HG03196 (cell line): ENCODE data around the gene NUBP2.

Experiments
- ATAC-seq: cut with Tn5 transposase; IDR thresholded peaks from one replicate; pipeline ENCODE4 v1.9.1; 2021; ENCODE audit not compliant: unreplicated experiment

The NUBP2 gene

DNA sequence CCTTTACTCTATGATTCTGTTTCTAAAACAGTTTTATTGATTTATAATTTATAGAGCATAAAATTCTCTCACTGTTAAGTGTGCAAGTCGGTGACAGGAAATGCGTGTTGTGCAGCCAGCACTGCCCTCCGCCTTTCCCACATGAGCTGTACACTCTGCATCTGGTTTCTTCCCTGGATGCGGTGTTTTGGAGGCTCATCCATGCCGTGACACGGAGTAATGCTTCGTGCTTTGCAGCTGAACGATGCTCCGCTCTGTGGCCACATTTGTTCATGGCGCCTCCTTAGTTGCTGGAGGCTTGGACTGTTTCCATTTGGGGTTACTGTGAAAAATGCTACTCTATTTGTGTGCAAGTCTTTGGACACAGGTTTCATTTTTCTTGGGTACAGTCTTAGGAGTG lies 17.9 kb downstream of the NUBP2 start:
- no peak for ATAC-seq

DNA sequence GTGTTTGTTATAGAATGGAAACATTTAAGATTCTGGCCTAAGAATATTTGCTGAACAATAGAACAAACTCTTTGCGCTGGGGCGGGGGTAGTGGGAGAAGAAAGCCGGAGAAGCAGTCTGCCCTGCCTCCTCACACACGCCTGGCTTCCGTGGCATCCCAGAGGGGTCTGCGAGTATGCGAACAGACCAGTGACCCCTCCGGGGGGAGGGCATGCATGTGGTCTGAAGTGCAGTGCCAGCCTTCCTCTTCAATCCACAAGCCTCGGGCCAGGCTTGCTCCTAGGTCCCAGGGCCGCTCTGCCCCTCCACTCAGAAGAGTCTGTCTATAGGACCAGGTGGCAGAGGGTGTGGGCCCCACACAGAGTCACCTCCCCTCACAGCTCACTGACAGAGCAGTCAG lies 24.9 kb downstream of the NUBP2 start:
- ATAC-seq: no peak

DNA sequence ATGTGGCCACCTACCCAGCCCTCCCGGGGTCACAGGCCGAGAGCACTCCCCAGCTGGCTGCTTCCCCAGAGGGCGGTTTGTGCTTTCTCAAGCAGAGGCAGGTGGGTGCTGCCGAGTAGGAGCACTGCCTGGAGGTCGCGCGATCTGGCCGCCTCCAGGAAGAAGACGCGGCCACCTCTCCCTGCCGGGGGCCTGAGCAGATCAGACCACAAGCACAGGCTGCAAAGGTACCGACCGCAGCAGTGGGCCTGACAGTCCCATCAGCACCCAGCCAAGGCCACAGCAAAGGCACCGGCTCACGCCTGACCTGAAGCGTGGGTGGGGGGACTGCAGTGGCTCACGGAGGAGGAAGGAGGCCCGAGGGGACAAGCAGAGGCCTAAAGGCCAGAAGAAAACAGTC lies 25.9 kb downstream of the NUBP2 start:
- no peak for ATAC-seq

DNA sequence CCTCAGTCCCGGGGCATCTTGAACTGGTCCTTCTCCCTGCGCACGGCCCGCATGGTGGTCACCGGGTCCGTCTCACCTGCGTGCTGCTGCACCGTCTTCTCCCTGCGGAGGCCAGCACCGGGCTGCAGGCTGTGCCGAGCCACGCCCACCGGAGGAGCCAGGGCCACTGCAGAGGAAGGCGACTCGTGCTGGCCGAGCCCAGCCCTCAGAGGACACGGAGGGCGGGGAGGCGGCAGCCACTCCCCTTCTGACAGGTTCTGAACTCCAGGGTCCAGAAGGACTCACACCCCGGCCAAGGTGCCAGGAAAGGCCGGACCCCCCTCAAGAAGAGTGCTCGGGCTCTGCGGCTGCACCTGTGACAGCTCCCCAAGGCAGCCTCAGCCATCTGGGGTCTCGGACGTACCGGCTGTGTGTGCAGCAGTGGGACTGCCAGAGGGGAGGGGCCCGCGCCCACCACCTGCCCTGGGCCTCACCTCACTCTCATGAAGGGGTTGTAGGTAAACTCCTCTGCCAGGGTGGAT lies 26.6 kb downstream of the NUBP2 start:
- ATAC-seq: no peak

DNA sequence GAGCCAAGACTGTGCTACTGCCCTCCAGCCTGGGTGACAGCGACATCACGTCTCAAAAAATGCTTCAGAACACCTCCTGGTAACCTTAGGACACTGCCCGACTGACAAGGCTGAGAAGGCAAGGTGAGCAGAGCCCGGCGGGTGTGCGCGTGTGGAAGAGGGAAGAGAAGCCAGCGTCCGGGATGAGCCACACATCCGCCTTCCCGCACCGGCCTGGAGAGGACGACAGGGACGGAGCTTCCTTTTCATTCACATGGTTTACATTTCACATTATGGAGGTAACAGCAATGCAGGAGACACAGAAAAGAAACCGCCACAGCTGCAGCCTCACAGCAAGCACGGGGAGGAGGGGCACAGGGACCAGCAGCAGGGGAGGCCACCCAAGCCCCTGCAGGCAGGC lies 27.3 kb downstream of the NUBP2 start:
- ATAC-seq: no peak

DNA sequence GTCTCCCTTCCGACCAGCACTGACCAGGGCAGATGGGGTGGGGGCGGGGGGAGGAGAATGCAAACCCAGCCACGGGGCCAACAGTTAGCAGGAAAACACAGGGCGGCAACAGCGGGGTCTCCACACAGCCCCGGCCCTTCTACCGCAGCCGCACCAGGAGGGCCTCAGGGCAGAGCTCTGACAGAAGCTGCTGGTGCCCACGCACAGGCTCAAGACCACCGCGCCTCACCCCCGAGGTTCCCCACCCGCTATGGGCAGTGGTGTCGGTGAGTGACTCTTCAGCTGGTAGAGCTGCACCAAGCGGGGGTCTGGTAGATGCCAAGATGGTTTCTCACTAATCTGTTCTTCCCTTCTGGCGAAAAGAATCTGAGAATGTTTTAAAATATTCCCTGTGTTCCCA lies 27.8 kb downstream of the NUBP2 start:
- ATAC-seq: no peak

DNA sequence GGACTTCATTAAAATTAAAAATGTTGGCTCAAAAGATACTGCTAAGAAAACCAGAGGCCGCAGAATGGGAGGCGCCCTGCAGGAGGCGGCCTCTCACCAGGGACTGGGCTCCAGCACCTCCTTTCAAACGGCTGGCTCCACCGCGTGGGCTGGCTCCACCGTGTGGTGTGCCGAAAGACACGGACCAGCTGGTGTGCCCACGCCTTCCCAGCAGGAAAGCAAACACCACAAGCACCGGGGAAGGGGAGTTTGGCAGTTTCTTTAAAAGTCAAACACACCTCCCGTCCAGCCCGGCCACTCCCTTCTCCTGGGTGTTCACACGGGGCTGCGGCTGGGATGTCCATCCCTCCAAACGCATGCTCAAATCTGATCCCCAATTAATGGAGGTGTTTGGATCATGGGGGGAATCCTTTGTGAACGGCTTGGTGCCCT lies 30.0 kb downstream of the NUBP2 start:
- no peak for ATAC-seq

DNA sequence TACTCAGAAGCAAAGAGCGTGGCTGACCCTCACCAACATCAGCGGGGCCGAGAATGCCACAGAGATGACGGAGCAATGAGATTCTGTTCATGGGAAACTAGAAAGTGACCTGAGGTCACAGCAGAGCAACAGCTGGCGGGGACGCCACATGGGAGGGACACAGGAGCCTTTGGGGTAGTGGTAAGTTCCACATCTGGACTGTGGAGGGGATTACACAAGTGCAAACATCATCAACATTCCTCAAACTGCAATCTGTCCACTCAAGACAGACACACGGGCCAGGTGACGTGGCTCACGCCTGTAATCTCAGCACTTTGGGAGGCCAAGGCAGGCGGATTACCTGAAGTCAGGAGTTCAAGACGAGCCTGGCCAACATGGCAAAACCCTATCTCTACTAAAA lies 32.7 kb downstream of the NUBP2 start:
- no peak for ATAC-seq

DNA sequence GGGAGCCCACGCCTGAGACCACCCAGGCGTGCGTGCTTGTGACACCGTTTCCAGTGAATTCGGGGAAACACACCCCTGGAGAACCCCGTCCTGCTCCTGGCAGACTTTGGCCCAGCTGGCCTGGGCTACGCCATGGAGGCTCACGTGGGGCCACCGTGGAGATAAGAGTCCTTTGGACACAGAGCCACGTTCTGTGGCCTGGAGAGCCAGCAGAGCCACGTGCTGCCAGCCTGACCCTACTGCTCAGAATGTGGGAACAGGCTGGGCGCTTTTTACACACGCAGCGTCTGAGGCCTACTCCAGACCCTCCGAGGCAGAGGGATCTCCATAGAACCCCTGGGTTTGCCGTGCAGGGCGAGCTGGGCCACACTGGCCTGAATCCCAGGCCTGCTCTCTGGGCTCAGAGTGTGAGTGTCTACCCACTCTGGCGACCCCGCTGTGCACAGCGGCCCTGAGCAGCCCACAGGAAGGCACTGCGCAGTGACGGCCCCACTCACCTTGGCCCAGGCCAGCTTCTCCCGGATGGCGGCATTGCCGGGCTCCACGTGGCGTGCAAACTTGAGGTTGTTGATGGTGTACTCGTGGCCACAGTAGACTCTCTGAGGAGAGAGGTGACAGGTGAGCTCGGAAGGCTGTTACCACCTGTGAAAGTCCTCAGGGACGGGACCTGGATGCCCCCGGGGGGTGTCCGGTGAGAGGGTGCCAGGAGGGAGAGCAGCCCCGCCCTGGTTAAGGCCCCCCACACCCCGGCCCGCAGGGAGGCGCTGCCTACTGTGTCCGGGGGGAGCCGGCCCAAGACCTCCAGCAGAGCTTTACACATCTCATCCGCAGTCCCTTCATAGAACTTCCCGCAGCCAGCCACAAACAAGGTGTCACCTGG lies 33.9 kb downstream of the NUBP2 start:
- ATAC-seq: no peak

DNA sequence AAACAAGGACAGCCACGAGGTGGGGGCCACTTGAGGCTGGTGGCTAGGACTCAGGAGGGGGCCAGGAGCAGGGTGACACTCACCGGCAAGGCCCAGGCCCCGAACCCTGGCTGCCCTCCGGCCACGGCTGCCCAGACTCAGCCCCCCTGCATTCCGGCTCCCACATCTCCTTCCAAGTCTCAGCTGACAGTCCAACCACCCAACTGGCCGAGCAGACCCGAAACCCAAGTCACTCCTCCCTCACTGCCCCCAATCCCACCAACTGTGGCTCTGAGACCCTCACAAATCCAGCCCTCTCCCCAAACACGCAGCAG lies 34.5 kb downstream of the NUBP2 start:
- no peak for ATAC-seq

DNA sequence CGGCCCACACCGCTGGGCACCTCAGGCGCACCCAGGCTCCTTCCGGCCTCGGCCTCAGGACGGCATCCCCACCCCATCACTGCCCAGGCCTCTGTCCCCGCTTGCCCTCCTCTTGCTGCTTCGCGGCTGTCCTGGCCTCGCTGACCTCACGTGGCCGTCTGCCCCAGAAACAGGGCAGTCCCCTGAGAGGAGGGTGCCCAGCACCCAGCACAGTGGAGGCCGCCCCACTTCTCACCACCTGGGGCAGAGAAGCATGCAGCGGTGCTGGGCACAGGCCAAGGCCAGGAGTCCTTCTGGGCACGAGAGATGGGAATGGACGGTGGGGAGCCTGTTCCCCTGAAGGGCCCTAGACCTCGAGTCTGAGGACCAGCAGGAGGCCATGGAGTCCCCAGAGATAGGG lies 35.0 kb downstream of the NUBP2 start:
- no peak for ATAC-seq

DNA sequence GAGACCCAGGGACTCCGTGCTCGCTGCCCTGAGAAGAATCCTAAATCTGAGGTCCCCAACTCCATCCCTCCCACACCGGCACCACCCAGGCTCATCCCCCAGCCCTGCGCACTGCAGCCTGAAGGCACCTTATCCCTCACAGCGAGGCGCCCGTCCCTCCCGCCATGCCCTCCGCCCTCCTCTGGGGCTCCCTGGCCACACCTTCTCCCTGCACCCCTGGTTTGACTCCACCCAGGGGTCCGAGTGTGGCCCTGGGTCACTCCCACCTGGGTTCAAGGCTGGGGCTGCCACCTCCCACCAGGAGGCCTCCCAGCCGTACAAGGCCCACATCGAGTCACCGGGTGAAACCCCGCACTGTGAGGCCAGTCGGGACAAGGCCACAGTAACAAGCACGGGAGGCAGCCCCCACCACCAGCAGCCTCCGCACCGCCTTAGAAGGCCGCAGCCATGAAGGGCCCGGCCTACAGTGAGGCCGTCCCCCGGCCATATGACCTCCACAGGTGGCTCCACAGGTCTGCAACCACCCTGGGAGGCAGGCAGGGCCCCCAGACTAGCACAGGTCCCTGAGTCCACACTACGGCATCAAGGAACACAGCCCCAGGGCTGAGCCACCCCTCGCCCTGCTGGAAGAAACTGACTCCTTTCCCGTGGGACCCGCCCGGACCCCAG lies 35.6 kb downstream of the NUBP2 start:
- ATAC-seq: no peak

DNA sequence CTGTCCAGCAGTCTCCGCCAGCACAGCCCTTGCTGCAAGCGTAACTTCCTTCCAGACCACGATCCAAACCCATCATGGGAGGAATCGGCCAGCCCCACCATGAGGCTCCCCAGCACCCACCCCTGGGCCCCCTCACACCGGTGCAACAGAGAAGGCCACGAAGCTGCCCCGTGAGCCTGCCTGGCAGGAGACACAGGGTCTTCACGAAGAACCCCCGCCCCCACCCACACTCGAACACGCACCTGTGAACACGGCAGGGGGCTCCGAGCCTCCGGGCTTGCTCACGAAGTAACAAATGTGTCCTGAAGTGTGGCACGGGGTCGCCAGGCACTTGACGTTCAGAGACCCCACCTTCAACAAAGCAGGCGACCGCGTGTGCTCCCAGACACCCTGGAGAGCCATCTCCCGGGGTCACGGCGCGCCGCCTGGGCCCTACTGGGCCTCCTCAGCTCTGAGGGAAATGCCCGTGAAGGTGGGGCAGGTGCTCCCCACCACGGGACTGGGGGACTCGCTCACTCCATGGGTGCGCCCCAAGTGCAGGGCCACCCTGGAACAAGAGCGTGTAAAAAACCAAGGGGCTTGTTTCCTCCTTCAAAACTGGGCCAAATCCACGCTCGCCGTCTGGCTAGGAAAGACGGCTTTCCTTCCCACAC lies 36.2 kb downstream of the NUBP2 start:
- ATAC-seq: no peak

DNA sequence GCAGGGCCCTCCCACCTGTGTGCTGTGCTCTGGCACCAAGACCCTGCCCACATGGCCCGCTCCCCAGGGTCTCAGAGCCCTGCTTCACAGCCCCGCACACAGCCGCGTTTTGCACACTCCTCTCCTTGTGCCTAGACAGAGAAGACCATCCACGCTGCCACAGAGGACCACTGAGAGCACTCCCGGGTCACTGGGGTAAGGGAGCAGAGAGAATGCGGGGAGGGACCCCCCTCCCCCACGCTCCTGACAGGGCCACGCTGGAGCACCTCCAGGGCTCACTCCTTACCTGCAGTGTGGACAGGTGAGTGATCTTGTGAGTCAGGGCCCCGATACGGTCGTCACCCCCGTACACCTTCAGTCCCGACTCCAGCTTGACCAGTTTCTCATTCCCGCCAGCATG lies 36.9 kb downstream of the NUBP2 start:
- ATAC-seq: no peak

DNA sequence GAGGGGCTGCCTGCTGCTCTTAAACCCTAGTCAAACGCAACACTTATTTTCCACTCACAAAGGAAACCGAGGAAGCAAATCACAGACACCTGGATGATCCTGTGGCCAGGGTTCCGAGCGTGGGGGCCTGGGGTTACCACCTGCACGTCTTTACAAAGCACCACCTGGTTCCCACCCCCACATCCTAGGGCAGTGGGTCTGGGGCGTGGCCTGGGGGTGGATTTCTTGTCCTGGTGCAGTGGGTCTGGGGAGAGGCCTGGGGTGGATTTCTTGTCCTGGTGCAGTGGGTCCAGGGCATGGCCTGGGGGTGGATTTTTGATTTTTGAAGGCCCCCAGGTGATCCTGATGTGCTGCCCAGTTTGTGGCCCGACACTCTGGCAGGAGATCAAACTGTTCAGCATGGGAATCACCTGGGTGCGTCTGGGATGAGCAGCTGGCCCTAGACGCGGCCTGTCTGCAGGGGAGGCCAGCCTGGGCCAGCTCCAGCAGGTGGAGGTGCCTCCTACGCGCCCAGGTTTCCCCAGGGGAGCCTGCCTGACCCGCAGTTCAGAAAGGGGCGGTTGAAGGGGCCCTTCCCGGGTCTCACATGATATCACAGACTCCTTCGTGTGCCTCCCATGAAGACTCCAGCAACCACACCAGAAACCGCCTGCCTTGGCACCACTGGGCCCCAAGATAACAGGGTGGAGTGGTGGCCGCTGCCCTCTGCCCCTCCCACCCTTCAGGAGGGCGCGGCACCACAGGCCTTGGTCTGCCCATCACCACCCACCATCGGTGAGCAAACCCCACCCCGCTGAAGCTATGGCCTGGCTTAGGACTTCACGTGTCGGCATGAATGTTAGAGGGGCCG lies 37.6 kb downstream of the NUBP2 start:
- no peak for ATAC-seq

DNA sequence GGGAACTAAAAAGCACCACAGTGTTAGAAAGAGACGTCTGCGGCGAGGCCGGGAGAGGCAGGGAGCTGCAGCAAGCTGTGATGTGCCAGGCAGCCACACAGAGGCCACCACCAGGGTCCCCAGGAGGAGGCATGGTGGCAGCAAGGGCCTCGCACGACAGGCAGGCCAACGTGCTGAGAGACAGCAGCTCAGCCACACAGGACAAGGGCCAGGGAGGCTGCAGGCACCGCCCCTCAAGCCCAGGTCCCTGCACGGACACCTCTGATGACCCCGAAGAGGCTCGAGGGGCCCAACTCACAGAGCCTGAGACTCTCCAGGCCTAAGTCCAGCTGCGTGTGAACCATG lies 38.2 kb downstream of the NUBP2 start:
- no peak for ATAC-seq

DNA sequence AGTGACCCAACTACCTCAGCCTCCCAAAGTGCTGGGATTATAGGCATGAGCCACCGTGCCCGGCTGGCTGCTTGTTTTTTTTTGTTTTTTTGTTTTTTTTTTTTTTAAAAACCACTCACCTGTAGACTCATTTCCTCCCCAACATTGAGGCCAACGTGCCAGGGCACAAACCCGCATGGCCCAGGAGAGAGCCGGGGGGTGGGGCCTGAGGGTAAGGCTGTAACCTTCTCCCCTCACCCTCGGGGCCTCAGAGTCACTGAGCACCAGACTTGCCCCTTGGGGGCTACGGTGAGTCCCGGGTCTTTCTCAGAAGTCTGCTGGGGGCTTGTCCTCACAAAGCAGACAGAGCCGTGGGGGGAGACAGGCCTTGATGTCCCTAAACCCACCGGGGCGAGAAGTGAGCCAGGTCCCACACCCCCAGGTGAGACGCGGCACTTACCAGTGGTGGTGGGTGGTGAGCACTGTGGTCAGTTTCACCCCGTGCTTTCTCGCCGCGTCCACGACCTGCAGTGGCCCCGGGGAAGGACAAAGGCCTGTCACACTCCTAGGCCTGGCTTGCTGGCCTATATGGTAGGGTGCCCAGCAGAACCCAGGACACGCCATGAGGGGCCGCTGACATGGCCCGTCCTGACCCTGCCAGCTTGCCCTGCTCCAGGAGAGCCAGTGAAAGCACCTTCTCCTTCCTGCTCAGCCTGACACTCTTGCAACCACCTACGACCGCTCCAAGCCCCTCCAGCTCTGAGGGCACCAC lies 39.3 kb downstream of the NUBP2 start:
- ATAC-seq: no peak

DNA sequence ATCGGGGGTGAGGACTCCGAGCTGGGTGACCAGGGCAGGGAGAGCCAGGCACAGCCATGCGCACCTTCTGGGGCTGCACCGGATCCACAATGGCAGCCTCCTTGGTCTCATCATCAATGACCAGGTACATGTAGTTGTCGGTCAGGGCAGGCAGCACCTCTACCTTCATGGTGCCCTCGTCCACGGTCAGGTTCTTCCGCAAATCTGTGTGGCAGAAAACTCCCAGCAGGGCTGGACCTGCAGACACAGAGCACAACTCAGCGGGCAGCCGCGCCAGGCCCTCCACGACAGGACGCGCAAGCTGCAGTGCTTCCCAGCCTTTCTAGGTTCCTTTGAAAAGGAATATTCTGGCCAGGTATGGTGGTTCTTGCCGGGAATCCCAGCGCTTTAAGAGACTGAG lies 40.0 kb downstream of the NUBP2 start:
- no peak for ATAC-seq

DNA sequence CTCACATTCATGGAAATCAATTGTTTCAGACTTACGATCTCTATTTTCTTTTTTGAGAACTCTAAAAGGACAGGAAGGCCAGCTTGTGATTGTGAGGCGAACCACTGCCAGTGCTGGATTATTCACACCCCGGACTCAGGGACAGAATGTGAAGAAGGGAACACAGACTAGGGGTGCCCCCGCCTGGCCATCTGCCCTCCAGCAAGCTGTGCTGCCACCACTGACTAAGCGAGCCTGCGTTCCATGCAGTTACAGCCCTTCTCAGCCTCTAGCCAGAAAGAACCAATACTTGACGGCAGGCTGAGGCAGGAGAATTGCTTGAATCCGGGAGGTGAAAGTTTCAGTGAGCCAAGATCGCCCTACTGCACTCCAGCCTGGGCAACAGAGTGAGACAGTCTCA lies 41.1 kb downstream of the NUBP2 start:
- ATAC-seq: no peak

DNA sequence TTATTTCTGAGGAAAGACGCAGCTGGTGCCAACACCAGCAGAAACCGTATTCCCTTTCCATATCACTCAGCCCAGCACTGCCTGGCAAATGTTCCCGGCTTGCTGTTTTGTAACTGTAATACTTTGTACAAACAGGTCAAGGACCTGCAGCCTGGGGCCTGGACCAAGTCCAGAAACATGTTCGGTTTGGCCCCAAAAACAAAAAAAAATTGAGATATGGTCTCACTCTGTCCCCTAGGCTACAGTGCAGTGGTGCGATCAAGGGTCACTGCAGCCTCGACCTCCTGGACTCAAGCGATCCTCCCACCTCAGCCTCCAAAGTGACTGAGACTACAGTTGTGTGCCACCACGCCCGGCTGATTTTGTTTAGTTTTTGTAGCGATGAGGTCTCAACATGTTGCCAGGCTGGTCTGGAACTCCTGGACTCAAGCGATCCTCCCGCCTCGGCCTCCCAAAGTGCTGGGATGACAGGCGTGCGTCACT lies 42.7 kb downstream of the NUBP2 start:
- no peak for ATAC-seq
